Measurements from ENCODE around the gene TADA3.
A peak's percentile ranks its signal among the peaks of the same experiment; 100 is the strongest.

Gene TADA3

DNA sequence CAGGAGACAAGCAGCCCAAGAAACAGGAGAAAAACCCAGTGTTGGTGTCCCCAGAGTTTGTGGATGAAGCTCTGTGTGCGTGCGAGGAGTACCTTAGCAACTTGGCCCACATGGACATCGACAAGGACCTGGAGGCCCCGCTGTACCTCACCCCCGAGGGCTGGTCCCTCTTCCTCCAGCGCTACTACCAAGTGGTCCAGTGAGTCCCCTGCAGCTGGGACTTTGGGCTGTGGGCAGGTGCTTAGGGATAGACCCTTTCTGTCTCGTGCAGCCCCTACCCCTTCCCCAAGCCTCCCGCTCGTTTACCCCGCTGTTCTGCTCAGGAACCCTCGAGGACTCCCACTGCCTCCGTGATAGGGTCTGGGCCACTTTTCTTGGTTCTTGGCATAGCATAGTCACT is 28.3 kb upstream of the TADA3 start:
- DNase-seq (ENCODE audit: low read depth in 2 of 2), result no peak
- TF ChIP-seq, protein P1, sequence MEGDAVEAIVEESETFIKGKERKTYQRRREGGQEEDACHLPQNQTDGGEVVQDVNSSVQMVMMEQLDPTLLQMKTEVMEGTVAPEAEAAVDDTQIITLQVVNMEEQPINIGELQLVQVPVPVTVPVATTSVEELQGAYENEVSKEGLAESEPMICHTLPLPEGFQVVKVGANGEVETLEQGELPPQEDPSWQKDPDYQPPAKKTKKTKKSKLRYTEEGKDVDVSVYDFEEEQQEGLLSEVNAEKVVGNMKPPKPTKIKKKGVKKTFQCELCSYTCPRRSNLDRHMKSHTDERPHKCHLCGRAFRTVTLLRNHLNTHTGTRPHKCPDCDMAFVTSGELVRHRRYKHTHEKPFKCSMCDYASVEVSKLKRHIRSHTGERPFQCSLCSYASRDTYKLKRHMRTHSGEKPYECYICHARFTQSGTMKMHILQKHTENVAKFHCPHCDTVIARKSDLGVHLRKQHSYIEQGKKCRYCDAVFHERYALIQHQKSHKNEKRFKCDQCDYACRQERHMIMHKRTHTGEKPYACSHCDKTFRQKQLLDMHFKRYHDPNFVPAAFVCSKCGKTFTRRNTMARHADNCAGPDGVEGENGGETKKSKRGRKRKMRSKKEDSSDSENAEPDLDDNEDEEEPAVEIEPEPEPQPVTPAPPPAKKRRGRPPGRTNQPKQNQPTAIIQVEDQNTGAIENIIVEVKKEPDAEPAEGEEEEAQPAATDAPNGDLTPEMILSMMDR (IDR thresholded peaks at IDR 0.05; ENCODE audit: low read depth, low read length), result no peak
- H3K4me3 ChIP-seq (replicated peaks in 1 of 2; ENCODE audit: low read depth in 2 of 2, low read length in 2 of 2), result no peak overlapping the region

DNA sequence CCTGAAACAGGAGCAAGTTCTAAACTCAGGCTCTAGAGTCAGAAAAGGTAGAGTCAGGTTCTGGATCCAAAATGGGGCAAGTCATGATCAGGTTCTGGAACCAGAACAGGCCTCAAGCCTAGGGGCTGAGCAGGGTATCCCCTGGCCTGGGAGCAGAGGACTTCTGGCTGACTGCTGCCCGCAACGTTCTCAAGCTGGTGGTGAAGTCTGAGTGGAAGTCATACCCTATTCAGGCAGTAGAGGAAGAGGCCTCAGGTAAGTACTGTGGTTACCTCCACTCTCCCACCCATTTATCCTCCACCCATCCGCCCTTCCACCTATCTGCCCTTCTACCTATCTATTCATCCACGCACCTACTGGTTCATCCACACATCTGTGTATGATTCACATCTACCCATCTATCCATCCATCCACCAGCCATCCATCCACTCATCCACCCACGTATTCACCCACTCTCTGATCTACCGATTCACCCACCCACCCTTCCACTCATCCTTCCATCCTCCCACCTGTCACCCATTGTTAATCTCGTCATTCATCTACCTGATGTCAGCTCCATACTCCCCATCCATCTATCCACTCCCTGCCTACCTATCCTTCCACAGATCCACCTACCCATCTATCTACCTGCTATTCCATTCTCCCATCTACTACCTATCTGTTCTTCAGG is 26.5 kb upstream of the TADA3 start:
- TF ChIP-seq, protein P1 (IDR thresholded peaks at IDR 0.05; ENCODE audit: low read depth, low read length), result no peak
- DNase-seq (ENCODE audit: low read depth in 2 of 2), result no peak

DNA sequence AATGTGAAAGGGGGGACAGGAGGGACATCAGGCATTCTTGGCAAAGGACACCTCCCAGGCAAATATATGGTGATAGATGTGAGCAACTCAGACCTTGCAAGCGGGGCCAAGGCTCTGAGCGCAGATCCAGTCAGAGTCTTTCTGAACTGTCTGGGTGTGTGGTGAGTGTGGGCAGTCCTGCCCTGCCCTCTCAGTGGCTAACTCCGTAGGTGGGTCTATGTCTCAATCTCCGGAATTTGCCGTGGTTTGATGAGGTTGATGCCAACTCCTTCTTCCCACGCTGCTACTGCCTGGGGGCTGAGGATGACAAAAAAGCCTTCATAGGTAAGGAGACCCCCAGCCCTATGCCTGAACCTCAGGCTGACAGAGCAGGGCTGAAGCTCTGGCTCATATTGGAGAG is 25.2 kb upstream of the TADA3 start:
- no peak overlapping the region for H3K4me3 ChIP-seq (replicated peaks in 1 of 2; ENCODE audit: low read depth in 2 of 2, low read length in 2 of 2)
- TF ChIP-seq, protein P1 (IDR thresholded peaks at IDR 0.05; ENCODE audit: low read depth, low read length), result no peak
- no peak for DNase-seq (ENCODE audit: low read depth in 2 of 2)

More for the DNA sequence above, 26.5 kb upstream of the TADA3 start:
- no peak overlapping the region for H3K4me3 ChIP-seq (replicated peaks in 1 of 2; ENCODE audit: low read depth in 2 of 2, low read length in 2 of 2)

DNA sequence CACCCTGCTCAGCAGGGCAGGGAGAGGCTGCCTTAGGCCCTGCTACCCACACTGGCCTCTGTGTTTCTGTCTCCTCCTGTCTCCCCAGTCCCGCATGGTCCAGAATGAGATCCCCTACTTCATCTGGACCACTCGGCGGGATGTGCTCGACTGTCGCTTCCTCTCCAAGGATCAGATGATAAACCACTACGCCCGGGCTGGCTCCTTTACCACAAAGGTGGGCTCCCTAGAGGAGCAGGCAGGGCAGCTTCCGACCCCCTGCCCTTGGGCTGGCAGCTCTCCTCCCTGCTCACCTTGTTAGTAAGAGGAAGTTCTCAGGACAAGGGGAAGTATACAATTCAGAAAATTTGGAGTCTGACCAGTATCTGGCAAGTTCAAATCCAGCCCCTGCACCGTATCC is 23.7 kb upstream of the TADA3 start:
- TF ChIP-seq, protein P1 (IDR thresholded peaks at IDR 0.05; ENCODE audit: low read depth, low read length), result no peak
- H3K4me3 ChIP-seq (replicated peaks in 1 of 2; ENCODE audit: low read depth in 2 of 2, low read length in 2 of 2), result no peak overlapping the region

DNA sequence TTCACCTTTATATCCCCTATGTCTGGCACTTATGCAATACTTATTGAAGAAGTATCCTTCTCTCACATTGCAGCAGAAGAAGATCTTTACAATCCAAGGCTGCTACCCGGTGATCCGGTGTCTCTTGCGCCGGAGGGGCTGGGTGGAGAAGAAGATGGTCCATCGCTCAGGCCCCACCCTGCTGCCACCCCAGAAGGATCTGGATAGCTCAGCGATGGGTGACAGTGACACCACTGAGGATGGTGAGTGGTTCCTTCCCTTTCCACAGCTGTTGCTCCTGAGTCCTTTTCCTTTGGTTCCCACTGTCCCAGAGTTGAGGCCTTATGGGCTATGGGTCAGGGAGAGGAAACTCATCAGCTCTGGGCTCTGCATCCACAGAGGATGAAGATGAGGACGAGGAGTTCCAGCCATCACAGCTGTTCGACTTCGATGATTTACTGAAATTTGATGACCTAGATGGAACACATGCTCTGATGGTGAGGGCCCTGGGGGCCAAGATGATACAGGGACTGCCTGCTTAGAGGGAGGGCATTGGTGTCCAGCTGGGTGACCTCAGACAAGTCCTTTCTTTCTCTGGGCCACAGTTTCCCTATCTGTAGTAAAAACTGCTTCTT is 20.7 kb upstream of the TADA3 start:
- TF ChIP-seq, protein P1 (IDR thresholded peaks at IDR 0.05; ENCODE audit: low read depth, low read length), result no peak
- no peak for DNase-seq (ENCODE audit: low read depth in 2 of 2)
- no peak overlapping the region for H3K4me3 ChIP-seq (replicated peaks in 1 of 2; ENCODE audit: low read depth in 2 of 2, low read length in 2 of 2)

More for the DNA sequence above, 23.7 kb upstream of the TADA3 start:
- no peak for DNase-seq (ENCODE audit: low read depth in 2 of 2)

DNA sequence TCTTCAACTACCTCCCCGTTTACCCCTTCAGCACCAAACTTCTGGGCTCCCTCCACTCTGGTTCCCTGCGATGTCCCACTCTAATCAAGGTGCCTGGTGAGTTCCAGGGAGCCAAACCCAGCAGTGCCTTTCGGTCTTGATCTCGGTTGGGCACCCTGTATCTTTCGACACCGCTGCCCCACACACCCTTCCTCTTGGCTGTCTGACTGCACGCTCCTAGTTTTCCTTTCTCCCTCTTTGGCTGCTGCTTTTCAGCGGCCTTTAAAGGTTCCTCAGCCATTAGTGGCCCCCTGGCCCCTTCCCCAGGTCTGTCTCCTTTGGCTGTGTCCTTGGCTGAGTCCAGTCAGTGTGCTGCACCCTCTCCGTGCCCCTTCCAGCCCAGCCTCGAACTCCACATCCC is 18.6 kb upstream of the TADA3 start:
- no peak for DNase-seq (ENCODE audit: low read depth in 2 of 2)
- TF ChIP-seq, protein P1 (IDR thresholded peaks at IDR 0.05; ENCODE audit: low read depth, low read length), result no peak
- H3K4me3 ChIP-seq (replicated peaks in 1 of 2; ENCODE audit: low read depth in 2 of 2, low read length in 2 of 2), result peak overlapping the region; percentile 52 to 56
